HG03135 (cell line): Measurements from ENCODE around the gene OR4K2.
"Not testable (repeated sequence)": the region's sequence is repeated elsewhere in the genome, so short reads cannot be mapped to it uniquely, and the experiment has no call there.

Experiments used
- ATAC-seq: cut with Tn5 transposase; IDR thresholded peaks from one replicate; pipeline ENCODE4 v1.9.1; 2021; ENCODE audit warnings: mild to moderate bottlenecking, moderate library complexity; ENCODE audit not compliant: unreplicated experiment

Gene OR4K2, protein sequence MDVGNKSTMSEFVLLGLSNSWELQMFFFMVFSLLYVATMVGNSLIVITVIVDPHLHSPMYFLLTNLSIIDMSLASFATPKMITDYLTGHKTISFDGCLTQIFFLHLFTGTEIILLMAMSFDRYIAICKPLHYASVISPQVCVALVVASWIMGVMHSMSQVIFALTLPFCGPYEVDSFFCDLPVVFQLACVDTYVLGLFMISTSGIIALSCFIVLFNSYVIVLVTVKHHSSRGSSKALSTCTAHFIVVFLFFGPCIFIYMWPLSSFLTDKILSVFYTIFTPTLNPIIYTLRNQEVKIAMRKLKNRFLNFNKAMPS

DNA sequence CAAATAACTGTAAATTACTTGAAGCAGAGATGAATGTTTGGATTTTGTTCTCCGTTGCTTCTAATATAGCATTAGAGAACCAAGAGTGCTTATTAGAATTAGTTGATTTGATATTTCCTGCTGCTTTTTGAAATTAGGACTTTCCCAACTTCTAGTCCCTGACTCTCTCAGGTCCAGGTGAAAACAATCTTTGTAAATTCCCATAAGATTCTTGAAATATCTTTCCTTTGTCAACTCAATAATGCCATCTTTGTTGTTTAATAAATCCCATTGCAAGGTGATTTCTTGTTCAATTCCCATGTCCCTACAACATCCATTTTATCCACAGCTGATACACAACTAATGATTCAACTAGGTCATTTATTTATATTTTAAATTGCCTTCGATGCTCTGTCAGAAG lies at the start of gene OR4K2:
Gene OR4K2 (plus strand): TSS at position 301 of the 400 bp plus-strand sequence. CDS start 1,126 bp downstream, outside the sequence.
- no peak for ATAC-seq

DNA sequence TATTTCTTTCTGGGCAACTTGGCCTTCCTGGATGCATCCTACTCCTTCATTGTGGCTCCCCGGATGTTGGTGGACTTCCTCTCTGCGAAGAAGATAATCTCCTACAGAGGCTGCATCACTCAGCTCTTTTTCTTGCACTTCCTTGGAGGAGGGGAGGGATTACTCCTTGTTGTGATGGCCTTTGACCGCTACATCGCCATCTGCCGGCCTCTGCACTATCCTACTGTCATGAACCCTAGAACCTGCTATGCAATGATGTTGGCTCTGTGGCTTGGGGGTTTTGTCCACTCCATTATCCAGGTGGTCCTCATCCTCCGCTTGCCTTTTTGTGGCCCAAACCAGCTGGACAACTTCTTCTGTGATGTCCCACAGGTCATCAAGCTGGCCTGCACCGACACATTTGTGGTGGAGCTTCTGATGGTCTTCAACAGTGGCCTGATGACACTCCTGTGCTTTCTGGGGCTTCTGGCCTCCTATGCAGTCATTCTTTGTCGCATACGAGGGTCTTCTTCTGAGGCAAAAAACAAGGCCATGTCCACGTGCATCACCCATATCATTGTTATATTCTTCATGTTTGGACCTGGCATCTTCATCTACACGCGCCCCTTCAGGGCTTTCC lies 47.2 kb upstream of the OR4K2 start:
- not testable (repeated sequence) for ATAC-seq

DNA sequence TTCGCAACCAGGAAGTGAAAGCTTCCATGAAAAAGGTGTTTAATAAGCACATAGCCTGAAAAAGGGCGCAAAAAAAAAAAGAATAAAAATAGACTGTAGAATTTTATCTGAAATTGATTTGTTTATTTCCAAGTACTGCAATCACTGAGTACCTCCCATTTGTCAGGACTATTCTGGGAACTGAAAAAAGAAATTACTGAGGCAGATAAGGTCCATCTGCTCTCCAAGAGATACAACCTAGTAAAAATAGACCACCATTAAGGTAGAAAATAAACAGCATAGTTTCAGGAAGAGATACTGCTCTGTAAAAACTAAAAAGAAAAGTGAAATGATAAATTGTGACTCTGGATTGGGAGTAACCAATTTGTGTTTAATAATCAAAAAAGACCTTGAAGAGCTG lies 46.6 kb upstream of the OR4K2 start:
- no peak for ATAC-seq

DNA sequence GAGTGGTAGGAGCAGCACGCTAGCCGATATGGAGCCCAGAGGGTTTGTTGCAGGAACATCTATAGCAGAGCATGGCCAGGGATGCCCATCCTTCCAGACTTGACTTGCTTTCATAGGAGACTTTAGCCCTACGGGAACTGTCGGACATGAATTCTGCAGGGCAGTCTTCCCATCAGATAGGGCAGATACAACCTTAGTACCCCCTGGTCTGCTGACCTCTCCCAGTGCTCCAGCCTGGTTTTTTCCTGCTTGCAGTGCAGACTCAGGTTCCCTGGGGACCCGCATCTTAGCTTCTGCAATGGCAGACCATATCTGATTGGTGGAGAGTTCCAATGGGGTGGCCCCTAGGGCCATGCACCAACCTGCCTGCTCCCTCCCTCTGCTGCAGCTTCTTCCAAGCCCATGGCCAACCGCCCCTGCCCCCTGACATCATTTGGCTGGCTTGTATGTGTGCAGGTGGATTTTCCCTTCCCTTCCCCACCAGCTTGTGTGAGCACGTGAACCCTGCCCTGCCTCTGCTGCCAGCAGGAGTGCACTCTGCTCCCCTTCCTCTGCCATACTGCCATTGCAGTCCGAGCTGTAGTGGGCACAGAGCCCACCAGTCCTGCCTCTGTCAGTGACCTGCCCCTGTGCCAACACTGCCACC lies 40.6 kb upstream of the OR4K2 start:
- ATAC-seq: not testable (repeated sequence)

DNA sequence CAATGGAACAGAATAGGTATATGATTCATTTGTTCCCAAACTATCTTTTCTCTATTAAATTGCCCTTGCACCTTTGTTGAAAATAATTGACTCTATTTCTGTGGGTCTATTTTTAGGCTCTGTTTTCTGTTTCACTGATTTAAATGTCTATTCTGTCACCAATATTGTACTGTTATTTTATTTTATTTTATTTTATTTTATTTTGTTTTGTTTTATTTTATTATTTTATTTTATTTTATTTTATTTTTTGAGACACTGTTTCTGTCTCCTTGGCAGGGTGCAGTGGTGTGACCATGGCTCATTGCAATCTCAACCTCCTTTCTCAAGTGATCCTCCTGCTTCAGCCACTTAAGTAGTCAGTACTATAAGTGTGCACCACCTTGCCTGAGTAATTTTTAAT lies 36.5 kb upstream of the OR4K2 start:
- ATAC-seq: no peak

DNA sequence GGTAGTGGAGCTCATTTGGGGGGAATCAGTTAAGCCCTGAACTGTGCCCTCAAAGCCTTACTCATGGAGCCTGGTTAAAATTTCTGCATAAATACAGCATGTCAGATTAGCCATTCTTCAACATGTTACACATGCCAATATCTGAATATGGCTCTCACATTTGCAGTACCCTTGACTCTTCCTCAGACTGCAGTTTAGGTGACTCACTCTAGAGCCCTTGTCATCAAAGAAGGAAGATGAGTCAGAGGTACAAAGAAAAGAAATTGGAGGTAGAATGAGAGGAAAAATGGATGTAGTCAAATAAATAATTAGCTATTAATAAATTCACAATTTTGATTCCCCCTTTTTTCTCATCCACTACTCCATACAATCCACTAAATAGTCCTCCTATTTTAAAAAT lies 23.6 kb upstream of the OR4K2 start:
- ATAC-seq: no peak

DNA sequence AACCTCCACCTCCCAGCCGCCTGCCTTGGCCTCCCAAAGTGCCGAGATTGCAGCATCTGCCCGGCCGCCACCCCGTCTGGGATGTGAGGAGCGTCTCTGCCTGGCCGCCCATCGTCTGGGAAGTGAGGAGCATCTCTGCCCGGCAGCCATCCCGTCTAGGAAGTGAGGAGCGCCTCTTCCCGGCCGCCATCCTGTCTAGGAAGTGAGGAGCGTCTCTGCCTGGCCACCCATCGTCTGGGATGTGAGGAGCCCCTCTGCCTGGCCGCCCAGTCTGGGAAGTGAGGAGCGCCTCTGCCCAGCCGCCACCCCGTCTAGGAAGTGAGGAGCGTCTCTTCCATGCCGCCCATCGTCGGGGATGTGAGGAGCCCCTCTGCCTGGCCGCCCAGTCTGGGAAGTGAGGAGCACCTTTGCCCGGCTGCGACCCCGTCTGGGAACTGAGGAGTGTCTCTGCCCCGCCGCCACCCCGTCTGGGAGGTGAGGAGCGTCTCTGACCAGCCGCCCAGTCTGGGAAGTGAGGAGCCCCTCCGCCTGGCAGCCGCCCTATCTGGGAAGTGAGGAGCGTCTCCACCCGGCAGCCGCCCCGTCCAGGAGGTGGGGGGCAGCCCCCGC lies 8.8 kb upstream of the OR4K2 start:
- not testable (repeated sequence) for ATAC-seq

DNA sequence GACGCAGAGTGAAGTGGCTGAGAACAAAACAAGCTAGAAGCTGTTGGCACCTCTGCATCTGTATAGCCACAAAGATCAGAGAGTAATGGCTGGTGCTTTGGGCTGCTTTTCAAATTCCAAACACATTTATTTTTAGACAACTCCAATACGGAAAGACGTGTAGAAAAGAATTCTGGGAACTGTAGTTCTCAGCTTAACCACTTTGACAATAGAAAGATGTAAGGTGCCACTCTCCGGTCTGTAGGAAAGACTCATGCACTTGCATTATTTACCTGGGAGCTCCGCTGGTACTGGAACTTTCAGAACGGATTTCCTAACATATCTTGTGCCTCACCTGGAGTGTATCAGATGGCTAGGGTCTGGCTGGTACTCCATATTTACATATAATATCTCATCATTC lies 1.8 kb upstream of the OR4K2 start:
- no peak for ATAC-seq

DNA sequence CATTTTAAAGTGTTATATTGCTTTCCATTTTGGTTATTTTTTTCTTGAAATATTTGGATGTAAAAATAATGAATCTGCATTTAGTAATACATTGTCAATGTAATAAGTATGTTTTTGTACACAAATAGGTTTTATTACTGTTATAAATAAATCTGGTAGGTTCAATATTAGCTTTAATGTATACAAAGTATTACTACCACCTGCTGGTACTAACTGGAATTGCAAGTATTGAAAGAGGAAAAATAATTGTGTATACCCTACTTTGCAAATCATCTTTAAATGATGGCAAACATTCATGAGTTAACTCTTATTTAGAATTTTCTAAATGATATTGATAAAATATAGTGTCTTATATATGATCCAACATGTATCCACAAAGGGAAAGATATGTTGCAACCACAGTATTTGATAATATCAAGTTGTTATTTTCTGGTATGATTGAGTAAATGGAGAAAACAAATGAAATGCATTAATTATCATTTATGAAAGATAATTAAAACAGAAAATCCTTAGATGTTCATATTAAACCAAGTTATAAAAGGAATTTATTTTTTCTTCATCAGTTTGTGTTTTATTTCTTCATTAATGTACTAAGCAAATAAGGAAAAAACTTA lies 3.2 kb downstream of the OR4K2 start:
- ATAC-seq: no peak

DNA sequence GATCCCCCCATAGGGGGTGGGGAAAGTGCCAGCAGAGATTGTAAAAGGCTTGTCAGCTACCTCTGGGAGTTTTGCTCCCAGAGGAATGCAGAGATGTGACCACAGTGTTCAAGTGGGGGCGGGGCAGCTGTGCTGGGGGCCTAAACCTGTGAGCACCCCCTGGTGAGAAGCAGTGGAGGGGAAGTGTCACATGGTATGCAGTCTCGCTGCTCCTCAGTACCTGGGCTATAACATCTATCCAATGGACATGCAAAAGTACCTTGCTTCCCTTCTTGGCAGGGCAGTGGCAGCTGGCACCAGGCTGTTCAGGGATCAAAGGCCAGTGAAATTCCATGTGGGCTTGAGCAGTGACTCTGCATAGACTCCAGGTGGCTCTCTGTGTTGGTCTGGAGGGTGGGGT lies 20.3 kb downstream of the OR4K2 start:
- ATAC-seq: no peak

DNA sequence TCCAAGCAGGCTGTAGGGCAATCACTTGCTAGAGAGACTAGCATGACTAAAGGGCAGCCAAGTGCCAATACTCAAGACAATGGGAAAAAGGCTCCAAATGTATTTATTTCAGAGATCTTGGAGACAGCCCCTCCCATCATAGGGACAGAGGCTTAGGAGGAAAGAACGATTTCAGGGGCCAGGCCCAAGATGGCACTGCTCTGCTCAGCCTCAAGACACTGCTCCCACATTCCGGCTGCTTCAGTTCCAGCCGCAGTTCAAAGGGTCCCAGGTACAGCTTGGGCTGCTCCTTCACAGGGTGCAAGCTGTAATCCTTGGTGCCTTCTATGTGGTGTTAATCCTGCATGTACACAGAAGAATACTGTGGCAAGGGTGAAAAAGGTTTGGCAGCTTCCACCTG lies 26.1 kb downstream of the OR4K2 start:
- ATAC-seq: no peak

DNA sequence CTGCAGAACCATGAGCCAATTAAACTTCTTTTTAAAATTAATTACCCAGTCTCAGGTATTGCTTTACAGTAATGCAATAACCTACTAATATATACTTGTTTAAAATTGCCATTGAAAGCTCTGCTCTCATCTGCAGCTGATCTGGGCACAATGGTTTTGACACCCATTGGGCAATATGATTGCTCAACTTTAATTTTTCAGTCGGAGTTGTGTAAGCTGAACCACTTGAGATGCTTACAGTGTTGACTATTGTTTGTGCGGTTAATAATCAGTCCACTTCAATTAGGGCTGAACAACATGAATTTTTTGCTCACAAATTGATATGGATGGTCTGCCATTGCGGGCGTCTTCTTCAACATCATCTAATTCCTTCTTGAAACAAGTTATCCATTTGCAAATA lies 27.5 kb downstream of the OR4K2 start:
- ATAC-seq: no peak

DNA sequence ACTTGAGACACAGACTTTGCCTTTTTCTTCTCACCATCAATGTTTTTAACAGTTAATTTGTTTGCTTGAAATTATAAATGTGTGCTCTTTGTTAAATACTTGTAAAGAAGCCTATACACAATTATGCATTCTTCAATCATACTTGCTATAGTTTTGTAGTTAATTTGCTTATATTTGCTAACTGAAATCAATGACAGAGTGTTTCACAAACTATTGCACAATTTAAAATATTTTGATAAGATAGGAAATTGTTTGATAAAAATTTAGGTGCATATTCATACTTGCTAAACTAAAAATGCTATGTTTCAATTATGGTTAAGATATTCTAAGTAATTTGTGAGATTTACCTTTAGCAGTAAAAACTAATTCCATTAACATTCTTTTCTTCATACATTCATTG lies 31.7 kb downstream of the OR4K2 start:
- ATAC-seq: no peak

DNA sequence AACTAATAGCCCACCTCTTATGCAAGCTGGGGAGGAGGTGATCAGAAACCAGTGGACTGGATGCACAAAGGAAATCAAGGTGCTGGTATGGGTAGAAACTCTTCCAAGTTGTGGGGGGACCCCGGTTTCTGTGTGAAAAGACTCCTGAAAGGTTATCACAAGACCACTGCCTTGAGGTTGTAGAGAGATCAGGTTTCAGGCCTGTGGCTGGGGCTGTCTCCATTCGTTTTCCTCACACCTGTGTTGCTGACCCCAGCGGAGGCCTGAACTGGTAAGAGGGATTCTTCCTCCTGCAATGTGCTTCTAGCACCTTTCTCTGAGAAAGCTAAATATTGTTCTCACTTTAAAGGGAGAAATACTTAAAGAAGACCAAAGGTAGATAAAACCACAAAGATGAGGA lies 36.2 kb downstream of the OR4K2 start:
- no peak for ATAC-seq

DNA sequence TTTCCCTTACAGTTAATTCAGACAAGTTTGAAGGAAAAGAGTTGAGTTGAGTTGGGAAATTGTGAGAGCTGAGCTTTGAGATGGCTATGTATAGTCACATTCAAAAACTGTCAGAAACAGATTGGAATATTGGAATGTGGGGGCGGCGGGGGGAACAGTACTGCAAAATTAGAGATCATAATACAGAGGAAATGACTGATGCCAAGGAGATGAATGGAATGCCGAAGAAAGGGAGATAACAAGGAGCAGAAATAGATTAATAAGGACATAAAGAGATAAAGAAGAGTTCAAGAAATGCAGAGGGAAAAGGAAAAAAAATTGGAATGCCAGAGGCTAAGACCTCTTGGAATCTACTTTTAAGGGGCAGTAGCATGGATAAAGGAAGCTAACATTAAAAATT lies 42.3 kb downstream of the OR4K2 start:
- no peak for ATAC-seq

DNA sequence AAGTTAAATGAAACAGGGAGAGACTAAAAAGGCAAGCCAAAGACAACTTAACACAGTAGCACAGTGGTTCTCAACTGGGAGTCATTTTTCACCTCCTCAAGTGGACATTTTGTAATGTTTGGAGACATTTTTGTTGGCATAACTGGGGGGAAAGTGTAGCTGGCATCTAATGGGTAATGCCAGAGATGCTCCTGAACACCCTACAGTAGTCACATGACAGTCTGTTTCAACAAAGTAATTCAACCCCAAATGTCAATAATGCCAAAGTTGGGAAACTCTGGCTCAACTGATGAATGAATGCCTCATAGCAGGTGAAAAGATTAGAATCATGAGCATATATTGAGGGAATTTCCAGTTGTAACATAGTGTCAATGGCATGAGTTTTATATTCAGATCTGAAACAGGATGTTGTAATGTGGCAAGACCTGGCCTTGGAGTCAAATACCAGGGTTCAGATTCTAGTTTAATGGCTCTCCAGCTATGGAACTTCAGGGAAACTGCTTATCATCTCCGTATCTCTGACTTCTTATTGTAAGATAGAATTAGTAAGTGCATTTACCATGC lies 43.1 kb downstream of the OR4K2 start:
- no peak for ATAC-seq

DNA sequence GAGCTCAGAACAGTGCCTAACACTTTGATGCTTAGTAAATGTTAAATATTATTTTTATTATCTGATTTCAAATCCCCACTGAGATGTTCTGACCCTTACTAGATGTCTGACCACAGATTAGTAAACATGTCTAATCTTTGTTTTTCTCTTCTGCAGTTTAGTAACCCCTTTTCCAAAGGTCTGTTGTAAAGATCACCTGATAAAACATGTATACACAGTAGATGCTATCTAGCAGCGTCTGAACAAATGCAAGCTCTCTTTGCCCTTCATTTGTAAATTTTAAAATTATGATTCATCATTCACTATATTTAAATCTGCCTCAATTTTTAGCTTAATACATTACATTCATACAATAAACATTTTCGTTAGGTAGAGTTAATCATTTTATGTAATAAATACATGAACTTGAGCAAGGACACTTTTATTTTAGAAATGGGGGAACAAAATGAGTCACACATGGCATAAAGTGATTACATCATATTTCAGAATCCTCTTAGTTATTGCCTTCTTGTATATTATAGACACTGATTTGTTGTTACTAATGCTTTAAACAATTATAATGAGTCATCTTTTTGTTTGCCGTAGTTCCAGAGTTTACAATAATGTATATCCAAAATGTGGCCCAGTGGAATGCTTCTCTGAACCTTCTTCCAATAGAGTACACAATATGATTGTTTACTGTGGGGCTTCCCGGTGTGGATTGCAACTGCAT lies 43.8 kb downstream of the OR4K2 start:
- ATAC-seq: no peak

DNA sequence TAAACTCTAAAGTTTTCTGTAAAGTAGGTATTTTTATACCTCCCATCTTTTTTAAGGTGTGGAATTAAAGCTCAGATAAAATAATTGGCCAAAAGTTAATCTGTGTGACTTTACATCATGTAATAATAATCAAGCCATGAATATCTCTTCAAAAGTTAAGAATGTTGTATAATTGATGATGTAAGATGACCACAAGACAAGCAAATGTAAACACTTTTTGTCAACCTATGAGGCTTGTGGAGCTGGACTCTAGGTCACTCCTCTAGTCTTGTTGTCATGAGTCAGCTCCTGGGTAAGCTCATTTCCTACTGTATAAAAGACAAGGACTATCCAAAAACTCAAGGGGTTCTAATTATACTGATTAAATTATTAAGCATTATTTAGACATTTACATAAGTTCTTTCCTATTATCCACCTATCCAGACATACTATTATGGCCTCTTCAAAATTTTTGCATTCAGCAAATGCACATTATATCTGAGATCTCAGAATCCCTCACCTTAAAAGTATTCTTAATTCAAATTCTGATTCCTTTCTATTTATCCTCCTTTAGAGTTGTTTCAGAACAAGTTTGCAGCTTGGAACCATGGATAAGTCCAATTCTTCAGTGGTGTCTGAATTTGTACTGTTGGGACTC lies 45.2 kb downstream of the OR4K2 start, which contains the start of gene OR4K5:
Gene OR4K5 (plus strand): TSS at position 587 of the 637 bp plus-strand sequence. CDS start 0 bp downstream, at position 587.
- ATAC-seq: no peak

DNA sequence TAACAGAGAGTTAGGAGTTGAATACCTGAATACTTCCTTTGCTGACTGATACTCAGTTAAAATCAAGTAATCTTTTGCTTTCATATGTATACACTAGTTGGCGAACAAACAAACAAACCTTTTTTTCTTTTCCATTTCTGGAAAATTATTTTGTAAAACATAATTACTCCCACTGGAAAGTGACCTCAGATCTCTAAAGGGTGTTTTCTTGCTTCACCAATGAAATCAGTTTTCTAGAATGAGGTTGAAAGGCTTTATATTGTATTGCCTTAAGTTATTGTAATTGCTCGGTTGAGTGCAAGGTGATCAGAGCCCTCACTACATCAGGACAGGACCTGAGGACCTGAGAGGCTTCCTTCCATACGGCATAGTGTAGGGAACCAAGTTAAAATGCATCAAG lies 55.7 kb downstream of the OR4K2 start, which contains the start of gene OR4K1:
Gene OR4K1 (plus strand): TSS at position 301 of the 400 bp plus-strand sequence. CDS start 4,750 bp downstream, outside the sequence.
- no peak for ATAC-seq
